K562 (cell line): ENCODE measurements around the gene ZNF804A. TPM values are rescaled to one million over a fixed set of nuclear protein-coding genes. Genes with fewer than 3 reads are reported as not detected.

Experiments
- ATAC-seq: fragments of 200-7000 bp; cut with Tn5 transposase; 3 replicates; pipeline ENCODE4 v1.9.1; 2020; ENCODE audit warnings: moderate library complexity
- BruUV-seq: library from RNA; stranded (reverse); fragments of 400-500 nt; replicated peaks from 2 replicates; lab custom pipeline; 2021; lab: Mats Ljungman, UMichigan
- CTCF ChIA-PET: fragments of 300-600 bp; formaldehyde crosslinking; extraction: SDS; loops from one replicate; lab custom pipeline; 2021; ENCODE audit warnings: low intra/inter-chr PET ratio; lab: Yijun Ruan, JAX
- POLR2A ChIA-PET: fragments of 300-600, 350-650 bp; sonication (Branson Sonifier 250); formaldehyde crosslinking; extraction: SDS; loops from one replicate; lab custom pipeline; 2021; ENCODE audit warnings: antibody characterized with exemption, inconsistent platforms; lab: Yijun Ruan, JAX
- DNase-seq, 4 experiments: peaks; one replicate each; pipeline versions ENCODE4 v3.0.0 to v3.0.0-alpha.2; 2011 to 2018; ENCODE audit warnings: low spot score in 3 of 4, mixed read lengths in 3 of 4; ENCODE audit errors: extremely low read depth in 1 of 4
- FAIRE-seq: peaks from 2 replicates; lab custom pipeline; 2011; peaks lifted over from hg19 to GRCh38; lab: Jason Lieb, UNC
- H2AFZ ChIP-seq: 2 replicates; pipeline ENCODE4 v1.6.0; 2011; ENCODE audit warnings: low read depth, low read length, control low read depth, inconsistent platforms
- H3K27ac ChIP-seq: fragments of 200-600 bp; 3 replicates; pipeline ENCODE4 v1.8.0; 2011; ENCODE audit warnings: low read depth, mild to moderate bottlenecking, control low read depth, inconsistent platforms, low read length, moderate library complexity, mixed read lengths; ENCODE audit errors: extremely low read depth
- H3K27me3 ChIP-seq, 2 experiments: fragments of 300-600 bp in 1 of 2; 2 replicates in 1 of 2; 3 replicates in 1 of 2; pipeline versions ENCODE4 v1.6.0 to v1.8.0; 2011; ENCODE audit warnings: inconsistent platforms in 2 of 2, low read length in 2 of 2, mild to moderate bottlenecking in 1 of 2, mixed read lengths in 1 of 2, moderate library complexity in 1 of 2; ENCODE audit not compliant: control insufficient read depth in 2 of 2, insufficient read depth in 2 of 2
- H3K36me3 ChIP-seq: fragments of 300-600 bp; 3 replicates; pipeline ENCODE4 v1.8.0; 2011; ENCODE audit warnings: mild to moderate bottlenecking, low read length, inconsistent platforms; ENCODE audit not compliant: control insufficient read depth, insufficient read depth
- H3K4me1 ChIP-seq, 2 experiments: fragments of 200-600 bp in 1 of 2; replicated peaks in 1 of 2; 2 replicates in 1 of 2; 3 replicates in 1 of 2; pipeline versions ENCODE4 v1.5.1 to v1.8.0; 2011; ENCODE audit warnings: inconsistent platforms in 2 of 2, low read length in 2 of 2, mild to moderate bottlenecking in 1 of 2, mixed read lengths in 1 of 2, moderate library complexity in 1 of 2; ENCODE audit not compliant: control insufficient read depth in 2 of 2, insufficient read depth in 2 of 2
- H3K4me2 ChIP-seq: 2 replicates; pipeline ENCODE4 v1.6.1; 2011; ENCODE audit warnings: low read length, control low read depth, inconsistent platforms, mixed read lengths; ENCODE audit not compliant: insufficient read depth
- H3K4me3 ChIP-seq: fragments of 200-600 bp; sonication (generic), shearing (Covaris generic); 2 replicates; pipeline ENCODE4 v1.5.1; 2016; ENCODE audit warnings: control low read depth, inconsistent platforms
- H3K79me2 ChIP-seq: fragments of 200-600 bp; 3 replicates; pipeline ENCODE4 v1.8.0; 2011; ENCODE audit warnings: low read length, inconsistent platforms; ENCODE audit not compliant: control insufficient read depth, insufficient read depth
- H3K9ac ChIP-seq, 2 experiments: 2 replicates each; pipeline versions ENCODE4 v1.6.0 to v1.6.1; 2011; ENCODE audit warnings: low read depth in 2 of 2, low read length in 2 of 2, control low read depth in 1 of 2, inconsistent platforms in 1 of 2, mild to moderate bottlenecking in 1 of 2, mixed read lengths in 1 of 2; ENCODE audit not compliant: insufficient read depth in 1 of 2
- H3K9me1 ChIP-seq: one replicate; pipeline ENCODE4 v1.6.0; 2011; ENCODE audit warnings: inconsistent platforms, mild to moderate bottlenecking, low read length, moderate library complexity; ENCODE audit not compliant: control insufficient read depth, insufficient read depth
- H3K9me3 ChIP-seq: replicated peaks from 2 replicates; pipeline ENCODE4 v1.5.1; 2011; ENCODE audit warnings: low read depth, low read length, inconsistent platforms; ENCODE audit not compliant: control insufficient read depth, insufficient read depth
- H4K20me1 ChIP-seq: replicated peaks from 2 replicates; pipeline ENCODE4 v1.6.1; 2011; ENCODE audit warnings: low read length, inconsistent platforms, mixed read lengths; ENCODE audit not compliant: control insufficient read depth, insufficient read depth
- CEBPB ChIP-seq: fragments of 450-650 bp; IDR thresholded peaks from 2 replicates; pipeline ENCODE4 v1.6.1; 2016; ENCODE audit warnings: missing genetic modification characterization, missing compliant biosample characterization
- CEBPG ChIP-seq, 3 experiments: fragments of 200-800 bp in 1 of 3; sonication (Bioruptor generic) in 1 of 3; sonication (generic) in 1 of 3; formaldehyde crosslinking in 1 of 3; IDR thresholded peaks in 2 of 3; conservative IDR thresholded peaks in 1 of 3; 2 replicates each; pipeline versions ENCODE4 v1.6.1 to v1.8.0; 2016 to 2022; ENCODE audit warnings: missing compliant biosample characterization in 2 of 3, missing genetic modification characterization in 2 of 3, mild to moderate bottlenecking in 1 of 3, missing genetic modification reagents in 1 of 3
- GTF3C2 ChIP-seq: IDR thresholded peaks from 3 replicates; pipeline ENCODE4 v1.6.1; 2011; ENCODE audit warnings: borderline replicate concordance, mild to moderate bottlenecking, moderate library complexity; ENCODE audit not compliant: insufficient read length; ENCODE audit errors: extremely low read depth
- MCM7 ChIP-seq, 2 experiments: fragments of 450-650 bp; IDR thresholded peaks; 2 replicates each; pipeline ENCODE4 v1.6.1; 2016 to 2018
- PRMT5 ChIP-seq: sonication (generic); formaldehyde crosslinking; IDR thresholded peaks from 2 replicates; pipeline ENCODE4 v1.5.0; 2020; ENCODE audit warnings: missing genetic modification reagents
- WGBS: fragments of 100-300 bp; shearing (Covaris generic); methylation state at CpG from one replicate; pipeline ENCODE4 v1.1.6; 2016; ENCODE audit warnings: low coverage, mixed read lengths; ENCODE audit not compliant: insufficient coverage; ENCODE audit errors: missing lambda C conversion rate; 5-methylcytosine and 5-hydroxymethylcytosine counted together
- in situ Hi-C: fragments of 300-500 bp; cut with MboI; formaldehyde crosslinking; loops from 4 replicates; pipeline ENCODE4 v1.15.0; 2018; ENCODE audit warnings: inconsistent platforms, mixed read lengths
- intact Hi-C: fragments of 100-400 bp; cut with micrococcal nuclease; formaldehyde crosslinking; loops from 2 replicates; pipeline ENCODE4 v1.14.2; 2022
- polyA plus RNA-seq, 8 experiments: library from polyadenylated mRNA; depleted of rRNA in 4 of 8; stranded (reverse) in 5 of 8; unstranded in 3 of 8; fragments of >200 nt; fragmentation: Nextera tagmentation in 2 of 8; fragmentation: Illumina TruSeq in 1 of 8; extraction: Ambion mirVana in 2 of 8; extraction: Trizol in 1 of 8; gene quantifications; 2 replicates each; pipeline versions ENCODE4 v1.2.1 to v1.2.3, GENCODE V29; 2011 to 2014; ENCODE audit warnings: inconsistent platforms in 1 of 8, missing spikeins in 1 of 8
- total RNA-seq, 7 experiments: library from RNA; depleted of rRNA in 6 of 7; stranded (reverse); fragments of >200 nt in 6 of 7; fragmentation: Illumina TruSeq in 2 of 7; extraction: Trizol in 2 of 7; gene quantifications; 2 replicates each; pipeline versions ENCODE4 v1.2.1 to v1.2.3, GENCODE V29; 2011 to 2021; ENCODE audit warnings: low replicate concordance in 1 of 7

The ZNF804A gene
- total and polyA plus RNA-seq, 9 of the 15 experiments (the other 6 are each of a cell fraction or from before 2014, with no cell fraction given), result 0.01 to 1.2 (median 0.73) TPM

- ChIA-PET CTCF (no interaction called here), POLR2A (no interaction called here)
Measured at GRCh38 chr2:184654945-184655344, 56.6 kb downstream of the ZNF804A start.

More at GRCh38 chr2:184654945-184655344, 56.6 kb downstream of the ZNF804A start:
- no peak for TF ChIP-seq GTF3C2
- no peak for TF ChIP-seq MCM7 (IDR thresholded peaks at IDR 0.05)
- TF ChIP-seq PRMT5 (CRISPR knock-in tag), result no peak
- peak; percentile 50; the same call in 1 of the 2 replicates for TF ChIP-seq CEBPB (tag)
- TF ChIP-seq CEBPG (CRISPR knock-in tag; IDR thresholded peaks at IDR 0.05), result no peak
- TF ChIP-seq CEBPG (tag; conservative IDR thresholded peaks at IDR 0.05 in 1 of 2, IDR thresholded peaks at IDR 0.05 in 1 of 2), result 0 out of 4 replicates have a peak, but pooled peaks of 1 of the 2 experiments have one; percentile 56
- no peak overlapping the region for H3K4me2 ChIP-seq
- in situ Hi-C loops (no loop called here), intact Hi-C loops (no loop called here)
- no peaks in the 10 kb centered on the region for H3K79me2 ChIP-seq
- H3K27ac ChIP-seq, result no peak overlapping the region
- ATAC-seq (no peak), FAIRE-seq (no peak), DNase-seq (no peak)
- H3K9me3 ChIP-seq, result no peaks in the 10 kb centered on the region
- H3K9me1 ChIP-seq, result no peaks in the 10 kb centered on the region
- no peaks in the 10 kb centered on the region for H4K20me1 ChIP-seq
- no peak overlapping the region for H3K9ac ChIP-seq
- H3K4me1 ChIP-seq, result no peaks in the 10 kb centered on the region
- H3K36me3 ChIP-seq, result no peaks in the 10 kb centered on the region
- H3K27me3 ChIP-seq, result no peaks in the 10 kb centered on the region
- H3K4me3 ChIP-seq, result no peak overlapping the region
- 12% methylated on average over 2 of the region's 2 CpGs for WGBS
- no peak overlapping the region for H2AFZ ChIP-seq
- BruUV-seq, result no TSS peak
